Prostate gland (tissue), 2 donors: ENCODE data around the gene GNAZ. TPM values are rescaled to one million over a fixed set of nuclear protein-coding genes. Genes with fewer than 3 reads are reported as not detected.

Source experiments
- DNase-seq: peaks from one replicate; pipeline ENCODE4 v3.0.0-alpha.2; 2019; ENCODE audit warnings: low spot score
- H3K27ac ChIP-seq, 2 donors: fragments of 200-600 bp; sonication (generic); 2 replicates each; pipeline ENCODE4 v1.5.1; 2017 to 2019
- H3K27me3 ChIP-seq: fragments of 200-600 bp; sonication (generic); replicated peaks from 2 replicates; pipeline ENCODE4 v1.5.1; 2019; ENCODE audit not compliant: insufficient read depth
- H3K36me3 ChIP-seq, 2 donors: fragments of 200-600 bp; sonication (generic); 1 replicate in 1 of 2; 2 replicates in 1 of 2; pipeline versions ENCODE4 v1.5.1 to v1.8.1; 2017 to 2019
- H3K4me1 ChIP-seq: fragments of 200-600 bp; sonication (generic); replicated peaks from 2 replicates; pipeline ENCODE4 v1.5.1; 2019
- H3K4me3 ChIP-seq, 2 donors: fragments of 200-600 bp; sonication (generic); 2 replicates each; pipeline ENCODE4 v1.5.1; 2017 to 2019
- H3K9me3 ChIP-seq: fragments of 200-600 bp; sonication (generic); 2 replicates; pipeline ENCODE4 v1.5.1; 2017
- CTCF ChIP-seq, 4 experiments: fragments of 200-600 bp in 2 of 4; fragments of 450-650 bp in 2 of 4; sonication (generic) in 2 of 4; IDR thresholded peaks; 1 replicate in 3 of 4; 2 replicates in 1 of 4; pipeline ENCODE4 v1.5.1; 2016 to 2019; ENCODE audit warnings: antibody characterized with exemption in 4 of 4, mild to moderate bottlenecking in 2 of 4, moderate library complexity in 2 of 4
- POLR2A ChIP-seq: fragments of 450-650 bp; IDR thresholded peaks from one replicate; pipeline ENCODE4 v1.6.1; 2016; ENCODE audit warnings: antibody characterized with exemption, mild to moderate bottlenecking
- POLR2AphosphoS5 ChIP-seq: sonication (generic); formaldehyde crosslinking; IDR thresholded peaks from one replicate; pipeline ENCODE4 v1.6.1; 2017; ENCODE audit warnings: antibody characterized with exemption
- WGBS: methylation state at CpG from one replicate; pipeline ENCODE4 v1.1.5; 2018; 5-methylcytosine and 5-hydroxymethylcytosine counted together
- intact Hi-C: fragments of 100-400 bp; cut with DNase I; formaldehyde crosslinking; loops from one replicate; pipeline ENCODE4 v1.14.2; 2022
- total RNA-seq, 2 donors: library from RNA; depleted of rRNA; stranded (reverse); fragments of >200 nt; gene quantifications; one replicate each; pipeline ENCODE4 v1.1.0, GENCODE V29; 2016

The GNAZ gene
- total RNA-seq, 2 donors from 2014 or later, result 5.7 to 22.6 TPM

GRCh38 chr22:23080613-23081290 is 10.4 kb downstream of the GNAZ start:
- no peak for DNase-seq
- Histone ChIP-seq H3K4me1 (no peaks in the 10 kb centered on the region), H3K36me3 (no peaks in the 10 kb centered on the region), H3K27me3 (no peaks in the 10 kb centered on the region), H3K27ac (no peak overlapping the region), H3K4me3 (no peak overlapping the region), H3K9me3 (no peaks in the 10 kb centered on the region)
- no peak for TF ChIP-seq POLR2A
- intact Hi-C loops, result no loop called here
- WGBS, result 75% methylated on average over 11 of the region's 11 CpGs

GRCh38 chr22:23082534-23083314 is 12.4 kb downstream of the GNAZ start:
- H3K27ac ChIP-seq, result no peak overlapping the region
- intact Hi-C loops, result no loop called here
- no peaks in the 10 kb centered on the region for H3K36me3 ChIP-seq
- H3K4me3 ChIP-seq, result no peak overlapping the region
- 91% methylated on average over 5 of the region's 5 CpGs for WGBS
- no peaks in the 10 kb centered on the region for H3K9me3 ChIP-seq
- no peak for DNase-seq
- no peaks in the 10 kb centered on the region for H3K27me3 ChIP-seq
- no peaks in the 10 kb centered on the region for H3K4me1 ChIP-seq
- TF ChIP-seq POLR2AphosphoS5 (no peak), CTCF (IDR thresholded peaks at IDR 0.05) (no peak), POLR2A (no peak)

GRCh38 chr22:23083315-23084021 is 13.1 kb downstream of the GNAZ start:
- Histone ChIP-seq H3K36me3 (no peaks in the 10 kb centered on the region), H3K27ac (no peak overlapping the region), H3K4me1 (no peaks in the 10 kb centered on the region), H3K27me3 (no peaks in the 10 kb centered on the region), H3K9me3 (no peaks in the 10 kb centered on the region), H3K4me3 (no peak overlapping the region)
- no peak for TF ChIP-seq POLR2AphosphoS5
- TF ChIP-seq CTCF (IDR thresholded peaks at IDR 0.05), result no peak
- TF ChIP-seq POLR2A, result no peak
- WGBS, result 92% methylated on average over 13 of the region's 13 CpGs
- no peak for DNase-seq
- intact Hi-C loops, result no loop called here

GRCh38 chr22:23084453-23085350 is 14.4 kb downstream of the GNAZ start:
- Histone ChIP-seq H3K9me3 (no peaks in the 10 kb centered on the region), H3K36me3 (no peaks in the 10 kb centered on the region), H3K4me1 (no peaks in the 10 kb centered on the region), H3K27me3 (no peaks in the 10 kb centered on the region), H3K4me3 (no peak overlapping the region), H3K27ac (no peak overlapping the region)
- no peak for TF ChIP-seq CTCF (IDR thresholded peaks at IDR 0.05)
- TF ChIP-seq POLR2AphosphoS5, result no peak
- TF ChIP-seq POLR2A, result no peak
- 94% methylated on average over 14 of the region's 14 CpGs for WGBS
- DNase-seq, result no peak
- intact Hi-C loops, result no loop called here

- DNase-seq, result no peak
- no peak overlapping the region for H3K4me3 ChIP-seq
- H3K27me3 ChIP-seq, result no peaks in the 10 kb centered on the region
- WGBS, result 84% methylated on average over 3 of the region's 3 CpGs
- H3K4me1 ChIP-seq, result no peaks in the 10 kb centered on the region
- intact Hi-C loops, result no loop called here
- TF ChIP-seq POLR2AphosphoS5 (no peak), POLR2A (no peak), CTCF (IDR thresholded peaks at IDR 0.05) (no peak)
- no peak overlapping the region for H3K27ac ChIP-seq
- H3K36me3 ChIP-seq, result no peaks in the 10 kb centered on the region
- no peaks in the 10 kb centered on the region for H3K9me3 ChIP-seq
These were observed 15.0 kb downstream of the GNAZ start for GRCh38 chr22:23085351-23085671.
